ENCODE results near the gene LPP. TPM values are rescaled to one million over a fixed set of nuclear protein-coding genes. Genes with fewer than 3 reads are reported as not detected.

The LPP gene
- total RNA-seq, 1 donor from 2014 or later, result 218 TPM

DNA sequence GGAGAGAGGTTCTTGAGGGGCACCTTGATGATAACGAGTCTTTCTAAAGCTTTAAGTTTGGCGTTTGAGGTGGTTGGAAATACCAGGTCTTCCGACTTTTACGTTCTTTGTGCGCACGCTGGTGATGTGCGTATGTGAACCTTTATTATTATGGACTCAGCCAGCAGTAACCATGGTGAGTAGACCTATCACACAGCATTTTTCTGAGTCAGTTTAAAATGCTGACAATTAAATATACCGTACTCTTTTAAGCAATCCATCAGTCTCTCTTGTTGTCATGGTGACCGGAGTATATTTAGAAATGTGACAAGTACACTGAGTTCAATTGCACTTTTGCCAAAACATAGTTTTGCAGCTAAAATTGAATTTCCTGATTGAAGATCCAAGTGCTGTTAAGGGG is 172.2 kb downstream of the LPP start:
- no peaks in the 10 kb centered on the region for H3K27me3 ChIP-seq (ENCODE audit: control insufficient read depth, insufficient read depth, low read length)
- H3K4me3 ChIP-seq (ENCODE audit: low read depth, low read length), result no peak overlapping the region
- DNase-seq (ENCODE audit: low read depth), result no peak
- H3K36me3 ChIP-seq (ENCODE audit: control insufficient read depth, insufficient read depth, low read length), result no peaks in the 10 kb centered on the region
- TF ChIP-seq, protein P1, sequence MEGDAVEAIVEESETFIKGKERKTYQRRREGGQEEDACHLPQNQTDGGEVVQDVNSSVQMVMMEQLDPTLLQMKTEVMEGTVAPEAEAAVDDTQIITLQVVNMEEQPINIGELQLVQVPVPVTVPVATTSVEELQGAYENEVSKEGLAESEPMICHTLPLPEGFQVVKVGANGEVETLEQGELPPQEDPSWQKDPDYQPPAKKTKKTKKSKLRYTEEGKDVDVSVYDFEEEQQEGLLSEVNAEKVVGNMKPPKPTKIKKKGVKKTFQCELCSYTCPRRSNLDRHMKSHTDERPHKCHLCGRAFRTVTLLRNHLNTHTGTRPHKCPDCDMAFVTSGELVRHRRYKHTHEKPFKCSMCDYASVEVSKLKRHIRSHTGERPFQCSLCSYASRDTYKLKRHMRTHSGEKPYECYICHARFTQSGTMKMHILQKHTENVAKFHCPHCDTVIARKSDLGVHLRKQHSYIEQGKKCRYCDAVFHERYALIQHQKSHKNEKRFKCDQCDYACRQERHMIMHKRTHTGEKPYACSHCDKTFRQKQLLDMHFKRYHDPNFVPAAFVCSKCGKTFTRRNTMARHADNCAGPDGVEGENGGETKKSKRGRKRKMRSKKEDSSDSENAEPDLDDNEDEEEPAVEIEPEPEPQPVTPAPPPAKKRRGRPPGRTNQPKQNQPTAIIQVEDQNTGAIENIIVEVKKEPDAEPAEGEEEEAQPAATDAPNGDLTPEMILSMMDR (IDR thresholded peaks at IDR 0.05; ENCODE audit: insufficient read depth, low read length, poor library complexity, severe bottlenecking), result no peak

DNA sequence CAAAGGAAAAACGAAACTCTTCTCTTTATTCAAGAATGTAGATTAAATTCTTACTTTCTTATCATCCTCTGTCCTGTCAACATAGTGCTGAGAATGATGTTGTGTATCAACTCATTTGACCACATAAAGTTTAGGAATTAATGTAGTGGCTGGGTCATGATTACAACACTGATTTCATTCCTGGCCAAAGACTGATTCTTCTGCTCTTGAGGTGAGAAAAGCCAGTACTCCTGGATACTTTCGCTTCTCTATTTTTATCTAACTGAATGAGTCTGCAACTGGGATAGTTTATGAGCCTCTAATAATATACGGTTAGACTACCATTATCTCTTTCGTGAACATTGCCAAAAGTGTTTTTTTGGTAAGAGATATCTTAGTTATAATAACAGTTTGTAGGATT is 173.0 kb downstream of the LPP start:
- H3K4me3 ChIP-seq (ENCODE audit: low read depth, low read length), result no peak overlapping the region
- DNase-seq (ENCODE audit: low read depth), result no peak
- TF ChIP-seq, protein P1 (IDR thresholded peaks at IDR 0.05; ENCODE audit: insufficient read depth, low read length, poor library complexity, severe bottlenecking), result no peak

DNA sequence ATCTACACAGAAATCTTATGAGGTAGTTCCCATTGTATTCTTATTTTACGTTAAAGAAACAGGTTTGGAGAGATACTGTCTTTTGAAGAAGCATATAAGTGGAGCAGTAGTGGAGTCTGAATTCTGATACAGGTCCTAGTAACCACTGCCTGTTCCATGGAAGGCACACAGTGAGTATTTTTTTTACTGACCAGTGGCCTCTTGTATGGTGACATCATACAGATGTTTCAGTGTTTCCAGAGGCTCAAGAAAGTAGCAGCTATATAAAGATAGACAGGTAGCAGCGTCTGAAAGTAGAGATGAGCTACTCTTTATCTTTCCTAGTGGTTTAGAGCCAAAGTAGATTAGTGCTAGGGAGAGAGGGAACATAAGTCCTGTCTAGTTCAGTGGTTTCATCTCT is 173.5 kb downstream of the LPP start:
- Histone ChIP-seq H3K36me3 (ENCODE audit: control insufficient read depth, insufficient read depth, low read length) (no peaks in the 10 kb centered on the region), H3K4me3 (ENCODE audit: low read depth, low read length) (no peak overlapping the region), H3K27me3 (ENCODE audit: control insufficient read depth, insufficient read depth, low read length) (no peaks in the 10 kb centered on the region)
- no peak for DNase-seq (ENCODE audit: low read depth)
- TF ChIP-seq, protein P1 (IDR thresholded peaks at IDR 0.05; ENCODE audit: insufficient read depth, low read length, poor library complexity, severe bottlenecking), result no peak

More for the DNA sequence above, 173.0 kb downstream of the LPP start:
- Histone ChIP-seq H3K27me3 (ENCODE audit: control insufficient read depth, insufficient read depth, low read length) (no peaks in the 10 kb centered on the region), H3K36me3 (ENCODE audit: control insufficient read depth, insufficient read depth, low read length) (no peaks in the 10 kb centered on the region)

DNA sequence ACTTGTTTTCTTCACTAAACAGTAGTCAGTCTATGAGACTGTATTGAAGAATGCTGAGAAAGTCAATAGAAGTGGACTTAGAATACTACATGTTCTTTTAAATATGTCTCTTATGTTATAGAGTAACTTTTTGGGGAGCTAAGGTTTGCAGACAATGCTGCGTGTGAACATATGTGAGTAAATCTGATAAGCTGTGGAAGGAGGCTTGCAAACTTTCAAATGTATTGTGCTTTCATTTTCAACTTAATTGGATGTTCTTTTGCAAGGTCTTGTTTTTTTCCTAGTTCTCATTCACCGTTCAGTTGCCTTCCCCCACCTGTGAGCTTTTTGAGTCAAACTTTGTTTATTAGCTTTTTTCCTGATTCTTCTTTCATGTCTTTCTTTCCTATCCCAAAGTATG is 176.2 kb downstream of the LPP start:
- DNase-seq (ENCODE audit: low read depth), result no peak

DNA sequence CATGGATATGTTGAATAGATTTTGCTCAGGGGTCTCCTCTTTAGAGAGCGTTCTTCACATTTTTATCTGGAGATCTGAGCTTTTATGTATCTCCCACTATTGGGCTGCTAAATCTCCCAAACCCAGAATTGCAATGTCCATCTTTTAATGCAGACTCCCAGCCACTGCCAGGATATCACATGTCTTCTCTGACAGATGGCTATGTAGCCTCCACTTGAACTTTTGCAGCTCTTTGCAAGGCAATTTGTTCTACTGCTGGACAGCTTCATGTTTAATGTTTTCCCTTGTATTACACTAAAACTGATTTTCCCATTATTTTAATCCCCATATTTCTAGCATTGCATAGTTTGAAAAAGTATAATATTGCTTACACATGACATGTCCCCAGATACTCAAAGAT is 177.2 kb downstream of the LPP start:
- Histone ChIP-seq H3K36me3 (ENCODE audit: control insufficient read depth, insufficient read depth, low read length) (no peaks in the 10 kb centered on the region), H3K27me3 (ENCODE audit: control insufficient read depth, insufficient read depth, low read length) (no peaks in the 10 kb centered on the region), H3K4me3 (ENCODE audit: low read depth, low read length) (no peak overlapping the region)
- TF ChIP-seq, protein P1 (IDR thresholded peaks at IDR 0.05; ENCODE audit: insufficient read depth, low read length, poor library complexity, severe bottlenecking), result no peak
- no peak for DNase-seq (ENCODE audit: low read depth)

More for the DNA sequence above, 176.2 kb downstream of the LPP start:
- H3K27me3 ChIP-seq (ENCODE audit: control insufficient read depth, insufficient read depth, low read length), result no peaks in the 10 kb centered on the region
- TF ChIP-seq, protein P1 (IDR thresholded peaks at IDR 0.05; ENCODE audit: insufficient read depth, low read length, poor library complexity, severe bottlenecking), result no peak
- no peak overlapping the region for H3K4me3 ChIP-seq (ENCODE audit: low read depth, low read length)
- no peaks in the 10 kb centered on the region for H3K36me3 ChIP-seq (ENCODE audit: control insufficient read depth, insufficient read depth, low read length)

DNA sequence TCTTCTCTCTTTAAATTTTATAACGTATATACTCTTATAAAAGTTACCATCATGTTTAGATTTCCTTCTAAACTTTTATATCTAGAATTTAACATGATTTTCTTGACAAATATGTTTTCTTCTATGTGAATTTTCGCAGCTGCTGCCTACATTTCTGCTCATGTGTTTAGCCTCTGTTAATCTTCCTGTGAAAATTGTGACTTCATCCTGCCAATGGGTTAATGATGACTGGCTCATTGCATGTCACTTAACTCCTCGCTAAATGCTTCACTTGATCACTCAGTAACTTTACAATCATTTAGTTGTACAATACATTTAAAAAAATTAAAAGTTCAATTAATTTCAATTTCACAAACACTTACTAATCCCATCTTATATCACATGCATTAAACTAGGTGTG is 178.1 kb downstream of the LPP start:
- H3K27me3 ChIP-seq (ENCODE audit: control insufficient read depth, insufficient read depth, low read length), result no peaks in the 10 kb centered on the region
- no peak overlapping the region for H3K4me3 ChIP-seq (ENCODE audit: low read depth, low read length)
- TF ChIP-seq, protein P1 (IDR thresholded peaks at IDR 0.05; ENCODE audit: insufficient read depth, low read length, poor library complexity, severe bottlenecking), result no peak
- H3K36me3 ChIP-seq (ENCODE audit: control insufficient read depth, insufficient read depth, low read length), result no peaks in the 10 kb centered on the region
- DNase-seq (ENCODE audit: low read depth), result no peak

Data from kidney epithelial cell (primary cell).